Motor neuron (in vitro differentiated cells): ENCODE data around the gene PDE8B. TPM values are rescaled to one million over a fixed set of nuclear protein-coding genes. Genes with fewer than 3 reads are reported as not detected.
A peak's percentile ranks its signal among the peaks of the same experiment; 100 is the strongest.

ENCODE experiments used
- ATAC-seq, 8 experiments: fragments of 200-7000 bp; cut with Tn5 transposase; replicated peaks in 6 of 8; 2 replicates each; pipeline ENCODE4 v1.8.0; 2021; ENCODE audit warnings: mild to moderate bottlenecking in 8 of 8, moderate library complexity in 8 of 8
- H3K27ac ChIP-seq, 2 donors: fragments of 250-450 bp; sonication (Bioruptor Pico); 2 replicates each; pipeline ENCODE4 v1.9.0; 2021; ENCODE audit warnings: antibody characterized with exemption in 2 of 2, mild to moderate bottlenecking in 2 of 2, moderate library complexity in 1 of 2
- H3K4me1 ChIP-seq, 2 donors: fragments of 250-450 bp; sonication (Bioruptor Pico); replicated peaks in 1 of 2; 2 replicates each; pipeline ENCODE4 v1.6.1; 2021; ENCODE audit warnings: antibody characterized with exemption in 2 of 2, mild to moderate bottlenecking in 2 of 2, moderate library complexity in 1 of 2
- H3K4me3 ChIP-seq, 5 donors: fragments of 250-450 bp; sonication (Bioruptor Pico); 2 replicates each; pipeline ENCODE4 v1.9.0; 2021; ENCODE audit warnings: antibody characterized with exemption in 5 of 5, mild to moderate bottlenecking in 5 of 5, moderate library complexity in 4 of 5
- WGBS, 10 experiments: fragments of 450-650 bp; shearing (Covaris generic); methylation state at CpG; one replicate each; pipeline ENCODE4 v1.0.0; 2022; 5-methylcytosine and 5-hydroxymethylcytosine counted together
- in situ Hi-C, 9 experiments: fragments of 400-800 bp; cut with MboI; loops; one replicate each; pipeline ENCODE4 v1.15.0; 2021; ENCODE audit warnings: low sequenced_read_pairs in 9 of 9, low pct_unique_long_range_greater_than_20kb in 2 of 9; ENCODE audit not compliant: unreplicated experiment in 9 of 9
- total RNA-seq, 8 experiments: library from RNA; unstranded; fragments of 300-600 nt; gene quantifications; 2 replicates each; pipeline versions ENCODE4 v1.2.3 to v1.2.4, GENCODE V29; 2022

PDE8B gene
- total RNA-seq, 8 experiments from 2014 or later = 1.6 to 23.1 (median 2.8) TPM

DNA sequence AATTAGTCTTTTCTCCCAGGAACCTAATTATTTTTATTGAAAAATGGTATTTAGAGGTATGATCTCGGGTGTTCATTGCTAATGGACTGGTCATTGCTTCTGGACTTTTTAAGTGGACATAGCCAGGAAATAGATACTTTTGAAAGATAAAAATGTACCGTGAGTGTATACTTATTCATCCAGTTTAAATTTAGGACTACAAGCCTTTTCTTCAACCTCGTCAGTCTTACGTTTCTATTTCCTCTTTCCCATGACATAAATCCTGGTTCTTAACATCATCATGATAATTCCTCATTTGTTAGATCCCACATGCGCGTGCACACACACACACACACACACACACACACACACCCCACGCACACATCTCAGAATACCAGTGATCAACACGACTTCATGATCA lies 15.1 kb downstream of the PDE8B start:
- in situ Hi-C loops = loop anchor here in 1 of 9 experiments (25.0 kb wide), 1 partner anchor 88 kb away; no protein-coding TSS in a partner anchor
- no peak overlapping the region for H3K4me3 ChIP-seq
- no peaks in the 10 kb centered on the region for H3K4me1 ChIP-seq
- H3K27ac ChIP-seq = no peak overlapping the region
- ATAC-seq = no peak
- WGBS, 10 experiments = 59 to 100% (median 78%) methylated on average over 1 to 6 of the region's 8 CpGs; no CpG with 5 or more reads in 2 of the 10 experiments

DNA sequence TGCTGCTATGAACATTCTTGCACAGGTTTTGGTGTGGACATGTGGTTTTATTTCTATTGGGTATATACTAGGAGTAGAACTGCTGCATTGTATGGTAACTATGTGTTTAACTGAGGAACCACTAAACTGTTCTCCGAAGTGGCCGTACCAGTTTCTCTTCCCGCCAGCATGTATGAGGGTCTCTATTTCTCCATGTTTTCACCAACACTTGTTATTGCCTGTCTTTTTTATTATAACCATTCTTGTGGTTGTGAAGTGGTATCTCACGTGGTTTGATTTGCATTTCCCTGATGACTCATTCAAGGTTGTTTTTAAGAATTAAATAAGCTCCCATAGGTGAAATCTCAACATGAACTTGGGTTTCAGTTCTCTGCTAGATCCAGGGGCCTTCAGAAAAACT lies 19.4 kb downstream of the PDE8B start:
- H3K4me3 ChIP-seq = no peak overlapping the region
- in situ Hi-C loops = loop anchor here in 1 of 9 experiments (25.0 kb wide), 1 partner anchor 93 kb away; no protein-coding TSS in a partner anchor
- no peak for ATAC-seq
- no peak overlapping the region for H3K27ac ChIP-seq
- 29 to 100% (median 93%) methylated on average over 1 to 4 of the region's 4 CpGs for WGBS, 10 experiments
- H3K4me1 ChIP-seq = peaks cover 0 to 4% of the 10 kb centered on the region in 2 donors

GRCh38 chr5:77230727-77231470 lies 20.4 kb downstream of the PDE8B start:
- Histone ChIP-seq H3K27ac (no peak overlapping the region), H3K4me3 (no peak overlapping the region), H3K4me1 (peaks cover 0 to 4% of the 10 kb centered on the region in 2 donors)
- in situ Hi-C loops = loop anchor here in 1 of 9 experiments (25.0 kb wide), 1 partner anchor 94 kb away; no protein-coding TSS in a partner anchor
- WGBS, 10 experiments = 50 to 100% (median 70%) methylated on average over 1 to 4 of the region's 4 CpGs
- ATAC-seq = no peak

DNA sequence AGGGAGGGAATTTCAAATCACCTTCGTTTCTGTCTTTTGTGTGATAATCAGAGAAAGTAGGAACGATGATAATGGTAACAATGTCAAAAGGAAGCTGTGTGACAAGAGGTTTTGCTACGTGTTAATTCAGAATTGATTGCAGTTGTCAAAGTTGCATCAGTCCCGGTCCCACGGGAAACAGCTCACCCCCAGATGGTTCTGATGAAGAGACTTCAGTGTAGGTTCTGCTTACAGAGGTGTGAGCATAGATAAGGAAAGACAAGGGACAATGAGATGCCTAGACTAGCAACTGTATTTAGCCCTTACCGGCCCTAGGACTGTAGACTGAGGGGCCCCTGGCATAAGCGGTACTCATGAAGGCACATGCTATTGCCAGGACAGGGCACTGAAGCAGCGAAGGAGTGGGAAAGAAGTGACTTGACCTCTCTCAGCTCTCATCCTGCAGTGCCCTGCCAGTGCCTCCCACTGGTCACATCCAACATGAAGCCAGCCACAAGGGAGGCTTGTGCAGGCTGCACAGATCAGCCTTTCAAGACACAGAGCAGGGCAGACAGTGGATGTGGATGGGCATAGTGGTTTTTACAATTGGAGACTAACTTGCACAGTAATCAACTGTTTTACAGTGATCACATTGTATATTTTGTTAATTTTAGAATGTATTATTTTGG lies 21.1 kb downstream of the PDE8B start:
- in situ Hi-C loops = loop anchor here in 1 of 9 experiments (25.0 kb wide), 1 partner anchor 94 kb away; no protein-coding TSS in a partner anchor
- no peak overlapping the region for H3K4me3 ChIP-seq
- ATAC-seq = no peak
- 17 to 100% (median 56%) methylated on average over 2 to 7 of the region's 8 CpGs; no CpG with 5 or more reads in 1 of the 10 experiments for WGBS, 10 experiments
- H3K4me1 ChIP-seq = peaks cover 0 to 4% of the 10 kb centered on the region in 2 donors
- no peak overlapping the region for H3K27ac ChIP-seq

GRCh38 chr5:77232574-77233358 lies 22.3 kb downstream of the PDE8B start:
- ATAC-seq = peak in 5 of 8 experiments; percentile 67 to 95 (median 90)
- in situ Hi-C loops = loop anchor here in 1 of 9 experiments (25.0 kb wide), 1 partner anchor 95 kb away; no protein-coding TSS in a partner anchor
- no peak overlapping the region for H3K27ac ChIP-seq
- H3K4me3 ChIP-seq = no peak overlapping the region
- 33 to 86% (median 70%) methylated on average over 1 to 6 of the region's 6 CpGs for WGBS, 10 experiments
- peaks cover 0 to 4% of the 10 kb centered on the region in 2 donors for H3K4me1 ChIP-seq

- peaks cover 0 to 4% of the 10 kb centered on the region in 2 donors for H3K4me1 ChIP-seq
- ATAC-seq = no peak
- in situ Hi-C loops = loop anchor here in 1 of 9 experiments (25.0 kb wide), 1 partner anchor 99 kb away; no protein-coding TSS in a partner anchor
These were observed 25.6 kb downstream of the PDE8B start for GRCh38 chr5:77235846-77236721.

DNA sequence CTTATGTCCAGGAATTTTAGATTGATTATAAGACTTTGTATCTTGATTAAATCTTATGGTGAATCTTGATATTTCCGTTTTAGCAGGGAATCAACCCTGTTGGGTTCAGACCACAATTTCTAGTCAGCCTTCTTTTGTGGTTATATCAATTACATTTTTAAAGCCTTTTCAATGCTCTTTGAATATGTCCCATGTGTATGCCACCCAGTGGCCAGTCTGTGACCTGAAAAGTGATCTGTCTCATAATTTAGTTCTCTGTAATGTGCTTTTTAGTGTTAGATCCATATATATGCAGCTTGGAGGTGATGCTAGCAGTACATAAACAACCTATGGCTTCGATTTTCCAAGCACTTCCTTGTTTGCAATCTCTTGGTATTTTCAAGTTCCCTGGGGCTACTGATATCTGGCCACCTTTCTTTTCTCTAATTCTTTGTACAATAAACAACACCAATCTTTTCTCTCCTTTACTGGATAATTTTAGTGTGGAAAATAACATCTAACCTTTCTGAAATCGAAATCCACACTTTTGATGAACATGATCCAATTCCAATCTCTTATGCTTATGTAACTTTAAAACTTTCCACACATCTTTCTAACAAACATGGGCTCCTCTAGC lies 28.8 kb downstream of the PDE8B start:
- in situ Hi-C loops = loop anchor here in 1 of 9 experiments (25.0 kb wide), 1 partner anchor 102 kb away; no protein-coding TSS in a partner anchor
- 18 to 83% (median 72%) methylated on average over 2 to 3 of the region's 3 CpGs for WGBS, 10 experiments
- Histone ChIP-seq H3K27ac (no peak overlapping the region), H3K4me3 (no peak overlapping the region), H3K4me1 (no peaks in the 10 kb centered on the region)
- ATAC-seq = peak in 3 of 8 experiments; percentile 29 to 47 (median 44)

More at GRCh38 chr5:77235846-77236721, 25.6 kb downstream of the PDE8B start:
- Histone ChIP-seq H3K27ac (no peak overlapping the region), H3K4me3 (no peak overlapping the region)
- 54 to 91% (median 80%) methylated on average over 2 to 3 of the region's 3 CpGs; no CpG with 5 or more reads in 1 of the 10 experiments for WGBS, 10 experiments

DNA sequence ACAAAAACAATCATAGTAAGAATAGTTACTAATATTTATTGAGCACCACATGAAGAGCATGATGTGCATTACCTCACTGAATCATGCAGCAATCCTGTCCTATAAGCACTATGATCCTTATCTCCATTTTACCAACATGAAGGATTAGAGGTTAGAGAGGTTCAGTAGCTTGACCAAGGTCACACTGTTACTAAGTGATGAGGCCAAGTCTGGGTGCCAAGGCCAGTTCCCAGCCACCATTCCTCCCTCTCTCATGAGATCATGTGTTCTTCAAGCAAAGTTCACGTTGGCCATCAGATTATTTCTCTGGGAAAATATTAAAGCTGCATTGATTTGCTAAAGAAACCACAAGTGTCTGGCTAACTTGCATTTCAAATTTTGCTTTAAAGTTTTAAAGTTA lies 31.0 kb downstream of the PDE8B start:
- in situ Hi-C loops = loop anchor here in 1 of 9 experiments (25.0 kb wide), 1 partner anchor 104 kb away; no protein-coding TSS in a partner anchor
- 0 to 86% (median 55%) methylated on average over 1 of the region's 1 CpG; no CpG with 5 or more reads in 2 of the 10 experiments for WGBS, 10 experiments

GRCh38 chr5:77249475-77249874 lies 39.0 kb downstream of the PDE8B start:
- in situ Hi-C loops = loop anchor here in 1 of 9 experiments (25.0 kb wide), 1 partner anchor 112 kb away; no protein-coding TSS in a partner anchor
- no peak overlapping the region for H3K27ac ChIP-seq
- WGBS, 10 experiments = 50 to 94% (median 86%) methylated on average over 1 to 2 of the region's 2 CpGs; no CpG with 5 or more reads in 2 of the 10 experiments
- no peak for ATAC-seq
- H3K4me1 ChIP-seq = peaks cover 0 to 3% of the 10 kb centered on the region in 2 donors
- H3K4me3 ChIP-seq = no peak overlapping the region

More for the DNA sequence above, 31.0 kb downstream of the PDE8B start:
- no peaks in the 10 kb centered on the region for H3K4me1 ChIP-seq
- H3K4me3 ChIP-seq = no peak overlapping the region
- H3K27ac ChIP-seq = no peak overlapping the region
- no peak for ATAC-seq

DNA sequence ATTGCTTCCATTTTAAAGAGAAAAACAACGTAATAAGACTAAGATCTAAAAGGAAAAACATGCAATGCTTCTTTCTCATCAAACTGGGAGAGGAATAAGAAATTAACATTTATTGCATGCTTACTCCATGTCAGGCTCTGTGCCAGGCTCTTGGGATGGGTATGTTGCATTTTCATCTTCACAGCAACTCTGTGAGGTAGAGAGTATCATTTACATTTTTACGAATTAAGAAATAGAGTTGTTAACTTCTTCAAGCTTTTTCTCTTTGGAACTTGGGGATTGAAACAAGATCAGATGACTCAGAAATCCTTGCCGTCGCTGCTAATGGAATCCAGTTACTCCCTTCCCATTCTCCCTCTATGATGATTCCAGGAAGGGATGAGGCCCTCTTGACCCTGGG lies 39.5 kb downstream of the PDE8B start:
- H3K4me1 ChIP-seq = peaks cover 0 to 7% of the 10 kb centered on the region in 2 donors
- in situ Hi-C loops = no loop called here
- 0 to 95% (median 57%) methylated on average over 1 to 4 of the region's 4 CpGs; no CpG with 5 or more reads in 1 of the 10 experiments for WGBS, 10 experiments
- ATAC-seq = peak in 2 of 8 experiments; percentile 77 to 80
- no peak overlapping the region for H3K4me3 ChIP-seq
- H3K27ac ChIP-seq = no peak overlapping the region

- ATAC-seq = peak in 2 of 8 experiments; percentile 46 to 71
- in situ Hi-C loops = no loop called here
These were observed 41.4 kb downstream of the PDE8B start for GRCh38 chr5:77251921-77252320.

More at GRCh38 chr5:77251921-77252320, 41.4 kb downstream of the PDE8B start:
- H3K4me1 ChIP-seq = peaks cover 0 to 7% of the 10 kb centered on the region in 2 donors
- no peak overlapping the region for H3K4me3 ChIP-seq
- no peak overlapping the region for H3K27ac ChIP-seq
- WGBS, 10 experiments = 40 to 89% (median 62%) methylated on average over 2 to 3 of the region's 3 CpGs; no CpG with 5 or more reads in 2 of the 10 experiments
